GM19043 (cell line): ENCODE results near the gene TRAPPC3.

ENCODE experiments used
- ATAC-seq: cut with Tn5 transposase; IDR thresholded peaks from one replicate; pipeline ENCODE4 v1.9.1; 2021; ENCODE audit warnings: low read depth; ENCODE audit not compliant: unreplicated experiment

Gene TRAPPC3

DNA sequence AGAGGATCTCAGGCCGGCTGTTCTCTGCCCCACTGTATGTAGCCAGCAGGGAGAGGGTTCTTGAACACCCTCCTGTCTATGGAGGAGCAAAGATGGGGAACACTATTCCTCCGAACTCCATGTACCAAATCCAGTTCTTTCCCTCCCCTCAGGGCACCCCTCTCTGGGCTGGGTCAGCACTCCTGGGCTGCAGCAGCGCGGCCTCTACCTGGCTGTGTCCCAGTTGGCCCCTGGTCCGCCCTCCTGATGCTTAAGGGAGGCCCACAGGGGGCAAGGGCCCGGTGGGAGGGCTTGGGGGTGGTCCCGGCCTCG lies 61.1 kb downstream of the TRAPPC3 start:
- no peak for ATAC-seq

DNA sequence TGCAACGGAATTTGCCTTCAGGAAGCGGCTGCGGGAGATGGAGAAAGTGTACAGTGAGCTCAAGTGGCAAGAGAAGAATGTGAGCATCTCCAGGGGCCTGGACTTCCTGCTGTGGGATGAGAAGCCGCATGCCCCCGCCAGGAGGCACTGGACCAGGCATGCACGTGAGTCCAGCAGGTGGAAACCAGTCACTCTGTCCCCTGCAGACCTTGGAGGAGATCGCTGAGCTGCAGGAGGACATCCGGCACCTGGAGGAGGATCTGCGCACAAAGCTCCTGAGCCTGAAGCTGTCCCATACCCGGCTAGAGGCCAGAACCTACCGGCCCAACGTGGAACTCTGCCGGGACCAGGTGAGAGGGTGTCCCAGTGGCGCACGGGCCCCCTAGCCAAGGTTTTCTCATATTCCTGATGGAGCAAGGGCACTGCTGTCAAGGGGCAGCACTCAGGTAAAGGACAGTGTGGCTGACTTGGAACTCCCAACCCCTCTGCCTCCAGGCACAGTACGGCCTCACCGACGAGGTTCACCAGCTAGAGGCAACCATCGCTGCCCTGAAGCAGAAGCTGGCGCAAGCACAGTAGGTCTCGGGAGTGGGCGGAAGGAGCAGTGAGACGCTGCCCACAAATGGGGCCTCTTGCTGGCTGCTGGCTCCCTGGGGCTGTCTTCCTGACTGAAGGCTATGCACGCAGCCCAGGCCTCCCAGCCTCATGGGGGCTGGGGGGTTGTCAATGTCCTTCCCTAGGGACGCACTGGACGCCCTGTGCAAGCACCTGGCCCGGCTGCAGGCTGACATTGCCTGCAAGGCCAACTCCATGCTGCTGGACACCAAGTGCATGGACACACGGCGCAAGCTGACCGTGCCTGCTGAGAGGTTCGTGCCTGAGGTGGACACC lies 61.8 kb downstream of the TRAPPC3 start:
- no peak for ATAC-seq
